Lower leg skin (tissue), 3 donors: ENCODE results near the gene GPRC5B.

Experiments
- POLR2A ChIP-seq, 2 donors: fragments of 450-650 bp; IDR thresholded peaks; one replicate each; pipeline ENCODE4 v1.6.1; 2016 to 2017; ENCODE audit warnings: antibody characterized with exemption in 2 of 2, mild to moderate bottlenecking in 1 of 2, moderate library complexity in 1 of 2
- TF ChIP-seq, protein P1 (sequence below), 3 donors: fragments of 450-650 bp; IDR thresholded peaks; one replicate each; pipeline ENCODE4 v1.5.1; 2016; ENCODE audit warnings: antibody characterized with exemption in 3 of 3, mild to moderate bottlenecking in 3 of 3, moderate library complexity in 2 of 3

DNA sequence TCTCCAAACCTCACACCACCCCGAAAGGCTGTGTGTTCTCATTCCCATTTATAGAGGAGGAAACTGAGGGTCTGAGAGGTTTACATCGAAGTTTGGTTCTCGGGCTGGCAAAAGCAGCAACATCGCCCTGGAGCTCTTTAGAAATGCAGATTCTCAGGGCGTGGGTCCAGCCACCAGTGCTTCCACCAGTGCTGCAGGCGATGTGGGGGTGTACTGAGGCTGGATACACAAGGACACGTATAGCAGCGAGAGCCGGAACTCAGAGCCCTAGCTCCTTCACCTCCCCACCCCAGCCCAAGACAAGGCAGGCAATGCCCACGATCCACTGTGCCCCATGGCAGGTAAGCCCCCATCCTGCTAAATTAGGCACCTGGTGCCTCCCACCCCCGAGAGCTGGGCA, 5.9 kb downstream of the GPRC5B start:
- TF ChIP-seq, protein P1, sequence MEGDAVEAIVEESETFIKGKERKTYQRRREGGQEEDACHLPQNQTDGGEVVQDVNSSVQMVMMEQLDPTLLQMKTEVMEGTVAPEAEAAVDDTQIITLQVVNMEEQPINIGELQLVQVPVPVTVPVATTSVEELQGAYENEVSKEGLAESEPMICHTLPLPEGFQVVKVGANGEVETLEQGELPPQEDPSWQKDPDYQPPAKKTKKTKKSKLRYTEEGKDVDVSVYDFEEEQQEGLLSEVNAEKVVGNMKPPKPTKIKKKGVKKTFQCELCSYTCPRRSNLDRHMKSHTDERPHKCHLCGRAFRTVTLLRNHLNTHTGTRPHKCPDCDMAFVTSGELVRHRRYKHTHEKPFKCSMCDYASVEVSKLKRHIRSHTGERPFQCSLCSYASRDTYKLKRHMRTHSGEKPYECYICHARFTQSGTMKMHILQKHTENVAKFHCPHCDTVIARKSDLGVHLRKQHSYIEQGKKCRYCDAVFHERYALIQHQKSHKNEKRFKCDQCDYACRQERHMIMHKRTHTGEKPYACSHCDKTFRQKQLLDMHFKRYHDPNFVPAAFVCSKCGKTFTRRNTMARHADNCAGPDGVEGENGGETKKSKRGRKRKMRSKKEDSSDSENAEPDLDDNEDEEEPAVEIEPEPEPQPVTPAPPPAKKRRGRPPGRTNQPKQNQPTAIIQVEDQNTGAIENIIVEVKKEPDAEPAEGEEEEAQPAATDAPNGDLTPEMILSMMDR (IDR thresholded peaks at IDR 0.05): no peak
- TF ChIP-seq POLR2A (IDR thresholded peaks at IDR 0.05): no peak
